ENCODE measurements around the gene RNF126. TPM values are rescaled to one million over a fixed set of nuclear protein-coding genes. Genes with fewer than 3 reads are reported as not detected.

RNF126 gene
- total RNA-seq, 1 donor from 2014 or later, result 68.0 TPM

DNA sequence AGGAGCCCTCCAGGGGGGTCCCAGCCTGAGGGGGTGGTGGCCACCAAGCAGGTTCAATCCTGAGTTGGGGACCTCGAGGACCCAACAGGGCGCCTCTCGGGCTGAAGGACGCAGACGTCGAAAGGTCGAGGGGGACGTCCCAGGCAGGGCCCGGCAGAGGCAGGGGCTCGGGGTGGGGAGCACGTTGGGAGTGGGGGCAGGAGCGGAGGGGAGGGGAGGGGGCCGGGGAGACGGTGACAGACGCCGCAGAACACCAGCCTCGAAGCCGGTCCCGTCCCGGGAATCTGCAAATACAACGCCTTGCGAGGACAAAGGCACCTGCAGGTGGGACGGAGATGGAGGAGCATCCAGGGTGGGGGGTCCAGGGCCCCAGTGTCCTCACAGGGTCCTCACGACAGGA lies 19.3 kb downstream of the RNF126 start:
- Histone ChIP-seq H3K4me3 (no peak overlapping the region), H3K4me1 (peaks cover 14% of the 10 kb centered on the region), H3K36me3 (peaks cover 0 to 31% of the 10 kb centered on the region in 2 donors), H3K9me3 (no peaks in the 10 kb centered on the region), H3K27ac (no peak overlapping the region), H3K27me3 (no peaks in the 10 kb centered on the region)
- intact Hi-C loops (cut with DNase I), result no loop called here
- TF ChIP-seq, protein P1, sequence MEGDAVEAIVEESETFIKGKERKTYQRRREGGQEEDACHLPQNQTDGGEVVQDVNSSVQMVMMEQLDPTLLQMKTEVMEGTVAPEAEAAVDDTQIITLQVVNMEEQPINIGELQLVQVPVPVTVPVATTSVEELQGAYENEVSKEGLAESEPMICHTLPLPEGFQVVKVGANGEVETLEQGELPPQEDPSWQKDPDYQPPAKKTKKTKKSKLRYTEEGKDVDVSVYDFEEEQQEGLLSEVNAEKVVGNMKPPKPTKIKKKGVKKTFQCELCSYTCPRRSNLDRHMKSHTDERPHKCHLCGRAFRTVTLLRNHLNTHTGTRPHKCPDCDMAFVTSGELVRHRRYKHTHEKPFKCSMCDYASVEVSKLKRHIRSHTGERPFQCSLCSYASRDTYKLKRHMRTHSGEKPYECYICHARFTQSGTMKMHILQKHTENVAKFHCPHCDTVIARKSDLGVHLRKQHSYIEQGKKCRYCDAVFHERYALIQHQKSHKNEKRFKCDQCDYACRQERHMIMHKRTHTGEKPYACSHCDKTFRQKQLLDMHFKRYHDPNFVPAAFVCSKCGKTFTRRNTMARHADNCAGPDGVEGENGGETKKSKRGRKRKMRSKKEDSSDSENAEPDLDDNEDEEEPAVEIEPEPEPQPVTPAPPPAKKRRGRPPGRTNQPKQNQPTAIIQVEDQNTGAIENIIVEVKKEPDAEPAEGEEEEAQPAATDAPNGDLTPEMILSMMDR (IDR thresholded peaks at IDR 0.05), result no peak
- TF ChIP-seq POLR2AphosphoS5 (IDR thresholded peaks at IDR 0.05; ENCODE audit: insufficient read depth in 1 of 2, low read depth in 1 of 2) (no peak), POLR2A (IDR thresholded peaks at IDR 0.05) (no peak)
- no peak for DNase-seq (ENCODE audit: extremely low spot score in 2 of 2)

DNA sequence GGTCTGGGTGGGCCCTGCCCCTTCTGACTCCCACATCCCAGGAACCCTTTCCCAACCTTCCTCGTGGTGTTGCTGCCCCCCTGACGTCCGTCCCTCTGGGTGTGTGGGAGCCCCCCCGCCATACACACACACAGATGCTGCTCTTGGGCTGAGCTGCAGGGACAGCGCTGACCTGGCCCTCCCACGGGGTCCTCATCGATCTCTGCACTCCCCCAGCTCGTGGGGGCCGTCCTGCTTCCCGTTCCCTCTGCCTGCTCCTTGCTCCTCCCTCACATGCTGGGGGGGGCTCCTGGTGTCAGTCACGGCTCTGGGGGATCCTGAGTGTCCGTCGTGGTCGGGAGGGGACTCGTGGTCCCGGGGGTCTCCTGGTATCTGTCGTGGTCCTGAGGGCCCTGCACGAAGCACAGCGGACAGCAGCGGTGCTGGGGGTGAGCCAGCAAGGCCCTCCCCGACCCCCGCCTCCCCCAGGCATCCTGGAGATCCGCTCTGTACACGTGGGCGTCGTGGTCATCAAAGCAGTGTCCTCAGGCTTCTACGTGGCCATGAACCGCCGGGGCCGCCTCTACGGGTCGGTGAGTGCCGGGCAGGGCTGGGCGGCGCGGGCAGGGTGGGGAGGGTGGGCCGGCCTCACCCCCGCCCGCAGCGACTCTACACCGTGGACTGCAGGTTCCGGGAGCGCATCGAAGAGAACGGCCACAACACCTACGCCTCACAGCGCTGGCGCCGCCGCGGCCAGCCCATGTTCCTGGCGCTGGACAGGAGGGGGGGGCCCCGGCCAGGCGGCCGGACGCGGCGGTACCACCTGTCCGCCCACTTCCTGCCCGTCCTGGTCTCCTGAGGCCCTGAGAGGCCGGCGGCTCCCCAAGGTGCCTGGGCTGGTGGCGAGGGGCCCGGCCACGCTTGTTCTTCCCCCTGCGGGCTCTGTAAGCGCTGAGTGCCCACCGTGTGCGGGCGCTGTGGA lies 20.0 kb downstream of the RNF126 start:
- TF ChIP-seq, protein P1 (IDR thresholded peaks at IDR 0.05), result no peak
- no peak for TF ChIP-seq POLR2AphosphoS5 (IDR thresholded peaks at IDR 0.05; ENCODE audit: insufficient read depth in 1 of 2, low read depth in 1 of 2)
- TF ChIP-seq POLR2A (IDR thresholded peaks at IDR 0.05), result no peak
- H3K27ac ChIP-seq, result no peak overlapping the region
- peaks cover 18% of the 10 kb centered on the region for H3K4me1 ChIP-seq
- no peaks in the 10 kb centered on the region for H3K27me3 ChIP-seq
- intact Hi-C loops (cut with DNase I), result no loop called here
- no peak for DNase-seq (ENCODE audit: extremely low spot score in 2 of 2)
- no peak overlapping the region for H3K4me3 ChIP-seq
- H3K36me3 ChIP-seq, result peaks cover 0 to 25% of the 10 kb centered on the region in 2 donors
- H3K9me3 ChIP-seq, result no peaks in the 10 kb centered on the region

DNA sequence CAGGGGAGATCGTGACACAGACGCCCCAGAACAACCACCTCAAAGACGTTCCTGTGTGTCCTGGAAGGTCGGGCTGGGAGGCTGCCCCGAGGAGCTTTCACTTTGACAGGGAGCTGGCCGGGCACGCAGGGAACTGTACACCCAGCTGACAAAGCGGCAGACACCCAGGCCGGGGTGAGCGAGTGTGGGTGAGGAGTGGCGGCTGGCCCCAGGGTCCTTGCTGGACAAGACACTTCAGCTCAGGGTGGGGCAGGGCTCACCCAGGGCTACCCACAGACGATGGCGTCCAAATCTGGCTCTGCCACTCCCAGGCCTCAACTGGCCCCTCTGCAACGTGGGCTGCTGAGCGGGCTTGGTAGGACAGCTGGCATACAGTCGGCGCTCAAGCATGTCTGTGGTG lies 21.3 kb downstream of the RNF126 start:
- DNase-seq (ENCODE audit: extremely low spot score in 2 of 2), result no peak
- H3K9me3 ChIP-seq, result no peaks in the 10 kb centered on the region
- peaks cover 0 to 12% of the 10 kb centered on the region in 2 donors for H3K36me3 ChIP-seq
- H3K4me1 ChIP-seq, result peaks cover 18% of the 10 kb centered on the region
- TF ChIP-seq POLR2A (IDR thresholded peaks at IDR 0.05) (no peak), POLR2AphosphoS5 (IDR thresholded peaks at IDR 0.05; ENCODE audit: insufficient read depth in 1 of 2, low read depth in 1 of 2) (no peak)
- TF ChIP-seq, protein P1 (IDR thresholded peaks at IDR 0.05), result no peak
- no peak overlapping the region for H3K4me3 ChIP-seq
- H3K27me3 ChIP-seq, result no peaks in the 10 kb centered on the region
- intact Hi-C loops (cut with DNase I), result no loop called here
- no peak overlapping the region for H3K27ac ChIP-seq

DNA sequence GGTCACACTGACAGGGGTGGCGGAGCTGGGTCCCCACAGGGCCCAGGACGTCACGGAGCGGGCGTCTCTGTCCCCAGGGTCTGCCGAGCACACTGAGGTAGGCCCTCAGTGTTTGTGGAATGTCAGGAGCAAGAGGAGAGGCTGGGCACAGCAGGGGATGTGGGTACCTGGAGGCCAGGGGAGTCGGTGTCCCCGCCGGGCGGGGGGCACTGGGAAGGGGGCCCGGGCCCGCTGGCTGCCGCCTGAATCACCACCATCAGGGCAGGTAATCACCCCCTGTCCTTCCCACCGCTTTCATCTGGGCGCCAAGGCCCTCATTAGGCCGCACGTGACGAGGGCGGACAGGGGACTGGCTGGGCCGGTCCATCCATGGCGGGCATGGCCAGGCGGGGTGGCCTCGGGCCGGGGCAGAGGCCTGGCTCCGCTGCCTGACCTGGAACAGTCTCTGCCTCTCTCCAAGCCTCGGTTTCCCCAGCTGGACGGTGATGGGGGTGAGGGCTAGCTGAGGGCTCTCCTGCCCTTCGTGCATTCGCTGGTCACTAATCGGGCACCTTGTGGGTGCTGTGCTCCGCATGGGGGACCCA lies 22.3 kb downstream of the RNF126 start:
- no peaks in the 10 kb centered on the region for H3K27me3 ChIP-seq
- H3K36me3 ChIP-seq, result peaks cover 0 to 4% of the 10 kb centered on the region in 2 donors
- DNase-seq (ENCODE audit: extremely low spot score in 2 of 2), result no peak
- intact Hi-C loops (cut with DNase I), result no loop called here
- H3K9me3 ChIP-seq, result no peaks in the 10 kb centered on the region
- H3K27ac ChIP-seq, result no peak overlapping the region
- peaks cover 18% of the 10 kb centered on the region for H3K4me1 ChIP-seq
- H3K4me3 ChIP-seq, result peak overlapping the region in 1 of 2 donors; percentile 49
- TF ChIP-seq POLR2A (IDR thresholded peaks at IDR 0.05) (no peak), POLR2AphosphoS5 (IDR thresholded peaks at IDR 0.05; ENCODE audit: insufficient read depth in 1 of 2, low read depth in 1 of 2) (no peak)
- TF ChIP-seq, protein P1 (IDR thresholded peaks at IDR 0.05), result no peak
